Measurements from ENCODE around the gene NOX5. TPM values are rescaled to one million over a fixed set of nuclear protein-coding genes. Genes with fewer than 3 reads are reported as not detected.

NOX5 gene
- total and polyA plus RNA-seq, 2 of the 4 experiments (the other 2 are of a cell fraction): 0.07 TPM; not detected in 1

GRCh38 chr15:68994981-68995761, 19.3 kb upstream of the NOX5 start:
- POLR2A ChIA-PET (ENCODE audit: unreplicated experiment): no interaction called here
- no peak for DNase-seq
- no TSS peak for BruUV-seq (replicated peaks)
- H2BK120ac ChIP-seq (ENCODE audit: low read depth, low read length): no peak overlapping the region
- H3K56ac ChIP-seq (ENCODE audit: extremely low read depth, insufficient read depth, low read length): no peak overlapping the region
- H3K9me3 ChIP-seq (ENCODE audit: control insufficient read depth, insufficient read depth, low read length): no peaks in the 10 kb centered on the region
- TF ChIP-seq RFX5 (IDR thresholded peaks at IDR 0.05; ENCODE audit: low read depth, low read length): no peak
- no peak for TF ChIP-seq SMC3 (IDR thresholded peaks at IDR 0.05; ENCODE audit: low read depth, low read length)
- TF ChIP-seq RAD21 (IDR thresholded peaks at IDR 0.05; ENCODE audit: low read length): no peak
- no peak for TF ChIP-seq CEBPB (IDR thresholded peaks at IDR 0.05; ENCODE audit: low read depth, low read length)
- TF ChIP-seq ELK1 (IDR thresholded peaks at IDR 0.05; ENCODE audit: borderline replicate concordance, low read depth, low read length): no peak
- no peak for TF ChIP-seq RCOR1 (IDR thresholded peaks at IDR 0.05; ENCODE audit: insufficient replicate concordance, low read length)
- no peak for TF ChIP-seq USF2 (IDR thresholded peaks at IDR 0.05; ENCODE audit: low read depth, low read length)
- TF ChIP-seq MXI1 (IDR thresholded peaks at IDR 0.05; ENCODE audit: borderline replicate concordance, low read depth, low read length): no peak
- TF ChIP-seq CHD1 (IDR thresholded peaks at IDR 0.05; ENCODE audit: low read depth, low read length): no peak
- TF ChIP-seq NFE2L2 (IDR thresholded peaks at IDR 0.05; ENCODE audit: low read depth, low read length): no peak
- ATAC-seq (ENCODE audit: low read depth): no peak
- H3K18ac ChIP-seq (ENCODE audit: low read depth, low read length): no peak overlapping the region
- H3K9ac ChIP-seq (ENCODE audit: low read depth, low read length): no peak overlapping the region
- WGBS, 2 experiments (ENCODE audit: extremely low coverage in 2 of 2, insufficient read length in 1 of 2): 67% methylated on average over 1 of the region's 9 CpGs; no CpG with 5 or more reads in 1 of the 2 experiments
- H4K8ac ChIP-seq (ENCODE audit: low read depth in 2 of 2, low read length in 2 of 2): no peak overlapping the region
- H3K27ac ChIP-seq (ENCODE audit: insufficient read depth, low read length): no peak overlapping the region
- no peak overlapping the region for H2BK5ac ChIP-seq (ENCODE audit: low read depth, low read length, poor library complexity, severe bottlenecking)
- H2AK9ac ChIP-seq (replicated peaks; ENCODE audit: low read depth, low read length, poor library complexity): no peak overlapping the region
- H3K4me3 ChIP-seq (ENCODE audit: insufficient read depth, low read depth, low read length): no peak overlapping the region
- H3K4ac ChIP-seq (ENCODE audit: low read depth, low read length): no peak overlapping the region
- H3K79me1 ChIP-seq (ENCODE audit: low read depth in 1 of 2, low read length in 2 of 2): no peaks in the 10 kb centered on the region
- no peak overlapping the region for H3K14ac ChIP-seq (replicated peaks; ENCODE audit: low read depth, low read length)
- H3K9me1 ChIP-seq (ENCODE audit: insufficient read depth, low read length): no peaks in the 10 kb centered on the region
- dilution Hi-C loops (cut with HindIII; ENCODE audit: low sequenced_read_pairs, unreplicated experiment) (no loop called here), intact Hi-C loops (cut with micrococcal nuclease) (no loop called here), in situ Hi-C loops (cut with MboI; ENCODE audit: low sequenced_read_pairs) (no loop called here)
- H3K36me3 ChIP-seq (ENCODE audit: control insufficient read depth, insufficient read depth, low read length): no peaks in the 10 kb centered on the region
- H3K4me1 ChIP-seq (ENCODE audit: control insufficient read depth, insufficient read depth, low read length): 0 out of 2 replicates have a peak, but pooled peaks cover 1% of the 10 kb centered on the region
- no peak overlapping the region for H3K23ac ChIP-seq (ENCODE audit: low read depth, low read length)
- no peak overlapping the region for H2BK20ac ChIP-seq (ENCODE audit: low read depth, low read length)
- H3K4me2 ChIP-seq (ENCODE audit: low read depth, low read length): no peak overlapping the region
- H3K27me3 ChIP-seq (ENCODE audit: control insufficient read depth, insufficient read depth, low read length): peaks cover 25% of the 10 kb centered on the region
- no peak overlapping the region for H2AK5ac ChIP-seq (ENCODE audit: low read depth, low read length)
- H4K20me1 ChIP-seq (ENCODE audit: insufficient read depth, low read length): no peaks in the 10 kb centered on the region
- no peak overlapping the region for H4K91ac ChIP-seq (ENCODE audit: insufficient read depth, low read depth, low read length)
- no peak overlapping the region for H2AFZ ChIP-seq (replicated peaks; ENCODE audit: low read length, poor library complexity)
- CTCF ChIA-PET: no interaction called here
- no peak overlapping the region for H4K5ac ChIP-seq (ENCODE audit: low read depth, low read length)
- H2BK15ac ChIP-seq (ENCODE audit: low read depth, low read length): no peak overlapping the region
